ENCODE data around the gene IGLL5. TPM values are rescaled to one million over a fixed set of nuclear protein-coding genes. Genes with fewer than 3 reads are reported as not detected.
A peak's percentile ranks its signal among the peaks of the same experiment; 100 is the strongest.

IGLL5 gene
- total RNA-seq, 1 experiment from 2014 or later: not detected

GRCh38 chr22:22866381-22867111 lies 21.1 kb upstream of the IGLL5 start:
- Histone ChIP-seq H3K9ac (ENCODE audit: low read length) (no peak overlapping the region), H3K9me3 (ENCODE audit: low read length) (no peaks in the 10 kb centered on the region), H3K4me1 (ENCODE audit: insufficient read depth, low read length) (no peaks in the 10 kb centered on the region), H3K79me2 (ENCODE audit: low read length) (no peaks in the 10 kb centered on the region), H3K36me3 (ENCODE audit: low read depth, low read length) (no peaks in the 10 kb centered on the region), H2AFZ (ENCODE audit: low read length) (no peak overlapping the region), H3K27ac (ENCODE audit: low read length) (no peak overlapping the region), H4K20me1 (ENCODE audit: low read length) (no peaks in the 10 kb centered on the region), H3F3A (ENCODE audit: low read length, unreplicated experiment) (no peaks in the 10 kb centered on the region), H3K4me2 (ENCODE audit: low read length) (no peak overlapping the region), H3K4me3 (ENCODE audit: low read length) (no peak overlapping the region), H3K27me3 (ENCODE audit: low read length) (peaks cover 41% of the 10 kb centered on the region), H3K9me2 (replicated peaks; ENCODE audit: low read length) (no peaks in the 10 kb centered on the region)
- ATAC-seq: no peak
- CTCF ChIA-PET: no interaction called here
- POLR2A ChIA-PET (ENCODE audit: unreplicated experiment): no interaction called here
- TF ChIP-seq, protein P1, sequence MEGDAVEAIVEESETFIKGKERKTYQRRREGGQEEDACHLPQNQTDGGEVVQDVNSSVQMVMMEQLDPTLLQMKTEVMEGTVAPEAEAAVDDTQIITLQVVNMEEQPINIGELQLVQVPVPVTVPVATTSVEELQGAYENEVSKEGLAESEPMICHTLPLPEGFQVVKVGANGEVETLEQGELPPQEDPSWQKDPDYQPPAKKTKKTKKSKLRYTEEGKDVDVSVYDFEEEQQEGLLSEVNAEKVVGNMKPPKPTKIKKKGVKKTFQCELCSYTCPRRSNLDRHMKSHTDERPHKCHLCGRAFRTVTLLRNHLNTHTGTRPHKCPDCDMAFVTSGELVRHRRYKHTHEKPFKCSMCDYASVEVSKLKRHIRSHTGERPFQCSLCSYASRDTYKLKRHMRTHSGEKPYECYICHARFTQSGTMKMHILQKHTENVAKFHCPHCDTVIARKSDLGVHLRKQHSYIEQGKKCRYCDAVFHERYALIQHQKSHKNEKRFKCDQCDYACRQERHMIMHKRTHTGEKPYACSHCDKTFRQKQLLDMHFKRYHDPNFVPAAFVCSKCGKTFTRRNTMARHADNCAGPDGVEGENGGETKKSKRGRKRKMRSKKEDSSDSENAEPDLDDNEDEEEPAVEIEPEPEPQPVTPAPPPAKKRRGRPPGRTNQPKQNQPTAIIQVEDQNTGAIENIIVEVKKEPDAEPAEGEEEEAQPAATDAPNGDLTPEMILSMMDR (conservative IDR thresholded peaks at IDR 0.05; ENCODE audit: low read depth, low read length): no peak
- TF ChIP-seq EZH2 (IDR thresholded peaks at IDR 0.05; ENCODE audit: low read length, unreplicated experiment): no peak
- TF ChIP-seq EZH2phosphoT487 (IDR thresholded peaks at IDR 0.05; ENCODE audit: borderline replicate concordance, low read length): no peak
- intact Hi-C loops (cut with micrococcal nuclease): no loop called here
- BruUV-seq (replicated peaks): no TSS peak
- peak; percentile 2 for DNase-seq

DNA sequence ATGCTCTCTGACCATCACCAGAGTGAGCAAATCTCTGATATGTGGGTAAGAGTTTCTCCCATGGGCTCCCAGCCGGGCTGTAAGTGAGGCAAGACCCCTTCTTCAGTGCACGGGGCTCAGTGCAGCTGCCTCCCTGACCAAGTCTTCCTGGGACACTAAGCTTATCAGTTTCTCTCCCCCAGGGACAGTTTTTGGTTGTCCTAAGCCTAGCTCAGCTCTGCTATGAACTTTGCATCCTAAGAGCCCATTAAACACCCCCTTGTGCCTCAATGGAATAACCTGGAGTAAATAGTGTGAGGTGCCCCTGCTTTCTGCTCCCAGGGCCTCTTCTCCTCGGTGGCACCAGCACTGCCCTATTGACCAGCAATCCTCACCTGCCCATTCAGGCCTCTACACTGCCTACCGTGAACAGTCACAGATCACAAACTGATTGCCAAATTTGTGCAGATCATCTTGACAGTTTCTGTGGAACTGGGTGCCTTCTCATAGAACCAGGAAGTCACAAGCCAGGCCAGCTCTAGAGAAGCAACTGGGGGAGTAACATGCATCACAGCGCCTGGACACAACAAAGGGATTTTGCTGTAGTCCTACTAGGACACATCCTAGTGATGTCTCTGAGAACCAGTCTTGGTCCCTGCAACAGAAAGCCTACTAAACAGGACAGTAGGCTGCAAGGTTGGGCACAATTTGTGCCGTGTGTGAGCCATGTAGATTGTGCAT lies 19.5 kb upstream of the IGLL5 start:
- CTCF ChIA-PET: no interaction called here
- DNase-seq: no peak
- TF ChIP-seq EZH2phosphoT487 (IDR thresholded peaks at IDR 0.05; ENCODE audit: borderline replicate concordance, low read length) (no peak), EZH2 (IDR thresholded peaks at IDR 0.05; ENCODE audit: low read length, unreplicated experiment) (no peak)
- TF ChIP-seq, protein P1 (conservative IDR thresholded peaks at IDR 0.05; ENCODE audit: low read depth, low read length): no peak
- H2AFZ ChIP-seq (ENCODE audit: low read length): no peak overlapping the region
- H3K9ac ChIP-seq (ENCODE audit: low read length): no peak overlapping the region
- H3K9me2 ChIP-seq (replicated peaks; ENCODE audit: low read length): no peaks in the 10 kb centered on the region
- H3K9me3 ChIP-seq (ENCODE audit: low read length): no peaks in the 10 kb centered on the region
- POLR2A ChIA-PET (ENCODE audit: unreplicated experiment): no interaction called here
- H3K4me2 ChIP-seq (ENCODE audit: low read length): no peak overlapping the region
- H4K20me1 ChIP-seq (ENCODE audit: low read length): no peaks in the 10 kb centered on the region
- peaks cover 35% of the 10 kb centered on the region for H3K27me3 ChIP-seq (ENCODE audit: low read length)
- intact Hi-C loops (cut with micrococcal nuclease): no loop called here
- BruUV-seq (replicated peaks): no TSS peak
- H3K4me1 ChIP-seq (ENCODE audit: insufficient read depth, low read length): no peaks in the 10 kb centered on the region
- H3K36me3 ChIP-seq (ENCODE audit: low read depth, low read length): no peaks in the 10 kb centered on the region
- no peaks in the 10 kb centered on the region for H3F3A ChIP-seq (ENCODE audit: low read length, unreplicated experiment)
- no peak overlapping the region for H3K4me3 ChIP-seq (ENCODE audit: low read length)
- H3K79me2 ChIP-seq (ENCODE audit: low read length): no peaks in the 10 kb centered on the region
- no peak overlapping the region for H3K27ac ChIP-seq (ENCODE audit: low read length)
- ATAC-seq: no peak

Measured in PC-3 (cell line).